GM18517 (cell line): ENCODE results near the gene CSNK2A1.

ENCODE experiments used
- ATAC-seq: cut with Tn5 transposase; IDR thresholded peaks from one replicate; pipeline ENCODE4 v1.9.1; 2021; ENCODE audit warnings: mild to moderate bottlenecking, moderate library complexity; ENCODE audit not compliant: unreplicated experiment

Gene CSNK2A1

DNA sequence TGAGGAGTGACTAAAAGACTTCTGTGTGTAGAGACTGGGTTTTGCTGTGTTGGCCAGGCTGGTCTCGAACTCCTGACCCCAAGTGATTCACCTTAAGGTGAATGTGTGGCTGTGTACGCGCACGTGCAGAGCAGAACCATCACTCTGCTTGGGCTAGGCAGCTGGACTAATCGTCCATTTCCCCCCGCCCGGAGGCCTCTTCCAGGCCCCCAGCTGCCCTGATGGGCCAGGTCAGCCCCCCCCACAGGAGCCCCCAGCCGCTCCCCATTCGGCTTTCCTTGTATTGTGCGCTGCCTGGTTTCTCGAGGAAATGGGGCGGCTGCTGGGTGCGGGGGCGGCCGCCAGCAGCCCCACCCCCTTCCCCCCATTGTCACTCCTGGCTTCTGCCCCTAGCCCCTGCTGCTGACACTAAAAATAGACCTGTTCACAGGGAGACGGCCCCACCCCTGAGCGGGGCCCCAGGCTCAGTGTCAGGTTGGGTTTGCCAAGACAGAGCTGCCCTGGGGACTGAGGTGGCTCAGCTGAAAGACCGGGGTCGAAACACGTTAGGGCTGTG, 24.6 kb upstream of the CSNK2A1 start:
- ATAC-seq, result no peak

DNA sequence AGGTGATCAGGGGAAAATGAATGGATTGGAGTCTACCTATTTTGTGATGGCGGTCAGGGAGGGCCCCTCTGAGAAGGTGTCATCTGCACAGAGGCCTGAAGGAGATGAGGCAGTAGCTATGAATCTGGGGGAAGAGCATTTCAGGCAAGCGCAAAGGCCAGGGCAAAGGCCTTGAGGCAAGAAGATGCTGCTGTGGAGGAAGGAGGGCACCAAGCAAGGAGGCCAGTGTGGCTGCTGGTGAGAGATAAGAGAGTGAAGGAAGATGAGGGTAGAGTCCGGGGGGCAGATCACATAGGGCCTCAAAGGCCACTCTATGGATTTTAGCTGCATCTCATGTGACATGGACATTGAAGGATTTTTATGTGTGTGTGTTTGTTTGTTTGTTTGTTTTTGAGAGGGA, 20.6 kb upstream of the CSNK2A1 start:
- ATAC-seq, result no peak

DNA sequence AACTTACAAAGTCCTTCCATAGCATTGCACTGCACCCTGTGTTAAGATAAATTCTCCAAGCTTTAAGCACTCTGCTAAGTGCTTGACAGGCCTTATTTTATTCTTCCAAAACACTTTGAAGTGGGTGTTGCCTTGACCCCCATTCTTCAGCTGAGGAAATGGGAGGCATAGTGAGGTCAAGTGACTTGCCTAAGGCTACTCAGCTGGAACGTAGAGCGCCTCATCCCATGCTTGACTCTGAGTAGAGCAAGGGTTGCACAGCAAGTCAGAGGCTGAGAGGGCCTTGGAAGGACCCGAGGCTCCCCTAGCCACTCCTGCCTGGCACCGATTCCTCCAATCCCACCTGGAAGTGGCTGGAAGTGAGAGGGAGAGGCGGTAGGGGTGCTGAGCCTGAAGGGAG, 19.6 kb upstream of the CSNK2A1 start:
- no peak for ATAC-seq

DNA sequence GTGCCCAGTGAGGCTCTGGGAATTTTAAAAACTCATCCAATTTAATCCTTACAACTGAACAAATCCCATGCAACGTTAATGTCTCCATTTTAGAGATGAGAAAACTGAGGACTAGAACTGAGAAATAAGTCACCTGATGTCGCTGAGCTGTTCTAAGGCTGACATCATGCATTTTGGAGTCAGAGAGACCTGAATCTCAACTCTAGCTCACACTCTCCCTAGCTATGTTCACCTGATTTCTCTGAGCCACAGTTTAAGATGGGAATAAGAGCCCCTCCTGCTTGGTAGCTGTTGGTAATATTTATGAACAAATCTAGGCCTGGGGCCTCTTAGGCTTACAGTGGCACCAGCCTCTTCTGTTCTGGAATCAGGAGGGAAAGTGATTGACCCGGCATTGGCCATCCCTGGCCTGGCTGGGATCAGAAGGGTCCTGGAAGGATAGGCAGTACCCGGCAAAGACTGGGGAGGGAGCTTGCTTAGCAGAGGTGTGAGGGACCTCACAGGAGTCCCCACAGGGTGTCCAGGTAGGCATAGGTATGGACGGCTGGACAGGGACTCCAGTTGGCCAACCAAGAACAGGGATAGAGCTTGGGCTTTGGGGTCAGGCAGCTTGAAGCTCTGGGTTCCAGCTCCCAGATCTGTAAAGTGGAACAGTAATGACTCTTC, 18.8 kb upstream of the CSNK2A1 start:
- no peak for ATAC-seq

DNA sequence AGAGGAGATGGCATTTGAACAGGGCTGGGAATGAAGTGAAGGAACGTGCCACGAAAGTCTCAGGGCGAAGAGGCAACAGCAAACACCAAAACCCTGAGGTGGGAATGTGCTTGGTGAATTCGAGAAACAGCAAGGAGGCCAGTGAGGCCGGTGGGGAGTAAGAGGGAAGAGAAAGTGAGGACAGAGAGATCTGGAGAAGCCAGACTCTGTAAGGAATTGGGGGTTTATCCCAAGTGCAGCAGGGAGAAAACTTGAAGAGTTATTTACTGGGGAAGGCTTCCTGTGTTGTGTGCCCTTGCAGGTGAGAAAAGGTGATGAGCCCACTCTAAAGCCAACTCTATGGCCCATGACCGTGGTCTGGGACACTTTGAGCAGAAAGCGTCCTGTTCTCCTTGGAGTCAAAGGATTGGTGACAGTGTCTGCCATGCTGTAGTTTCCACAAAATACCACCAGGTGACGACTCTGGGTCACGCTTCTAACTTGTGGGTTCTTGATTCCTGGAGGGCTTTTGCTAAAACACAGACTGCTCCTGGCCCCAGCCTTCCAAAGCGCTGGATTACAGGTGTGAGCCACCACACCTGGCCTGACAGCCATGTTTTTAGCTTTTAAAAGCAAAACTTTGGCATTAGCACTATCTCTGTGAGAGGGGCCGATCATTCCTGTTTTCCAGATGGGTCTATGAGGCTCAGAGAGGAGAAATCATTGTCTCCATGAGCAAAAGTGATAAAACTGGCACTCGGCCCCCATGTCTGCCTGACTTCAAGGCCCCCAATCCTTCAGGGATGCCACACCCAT, 18.0 kb upstream of the CSNK2A1 start:
- no peak for ATAC-seq

DNA sequence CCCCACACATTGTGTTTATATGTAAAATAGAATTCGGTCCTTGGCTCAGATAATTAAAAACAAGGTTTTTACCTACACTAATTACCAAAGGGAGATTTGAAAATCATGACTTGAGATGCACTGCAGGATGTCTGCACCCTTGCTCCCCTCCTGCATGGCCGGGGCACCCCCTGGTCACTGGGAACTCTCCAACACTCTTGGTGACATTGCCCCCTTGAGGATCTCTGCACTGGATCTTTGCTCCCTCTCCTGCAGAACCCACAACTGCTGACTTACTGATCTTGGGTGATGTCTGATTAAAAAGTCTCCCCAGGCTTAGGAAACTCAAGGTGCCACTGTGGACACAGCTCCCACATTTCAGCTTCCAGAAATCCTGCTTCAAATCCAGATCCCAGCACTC, 17.1 kb upstream of the CSNK2A1 start:
- ATAC-seq, result no peak

DNA sequence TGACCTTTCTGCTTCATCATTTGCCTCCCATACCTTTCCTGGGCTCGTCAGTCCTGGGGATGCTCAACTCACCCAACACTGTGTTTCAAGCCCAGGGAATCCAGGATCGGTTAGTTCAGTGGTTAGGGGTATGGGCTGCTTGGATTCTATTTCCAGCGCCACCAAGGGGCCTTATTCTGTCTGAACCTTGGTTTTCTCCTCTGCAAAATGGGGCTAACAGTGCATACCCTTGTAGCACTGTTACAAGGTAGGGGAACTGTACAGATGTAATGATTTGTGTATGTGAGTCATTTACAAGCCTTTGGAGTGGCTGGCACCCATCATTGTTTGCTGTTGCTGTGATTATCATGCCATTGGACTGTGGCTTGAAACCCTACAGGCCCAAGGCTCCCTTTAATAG, 14.5 kb upstream of the CSNK2A1 start:
- no peak for ATAC-seq

DNA sequence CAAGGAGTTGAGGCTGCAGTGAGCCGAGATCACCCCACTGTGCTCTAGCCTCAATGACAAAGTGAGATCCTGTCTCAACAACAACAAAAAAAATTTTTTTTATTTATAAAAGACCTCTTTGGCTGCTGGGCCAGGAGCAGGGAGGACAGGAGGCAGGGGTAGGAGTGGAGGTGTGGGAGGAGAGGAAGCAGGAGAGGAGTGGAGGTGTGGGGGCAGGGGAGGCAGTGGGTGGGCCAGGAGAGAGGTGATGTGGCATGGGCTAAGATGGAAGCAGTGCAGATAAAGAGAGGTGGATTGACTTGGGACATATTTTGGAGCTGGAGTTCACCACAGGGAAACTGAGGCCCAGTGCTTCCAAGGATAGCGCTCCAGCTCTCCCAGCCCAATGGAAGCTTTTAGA, 13.4 kb upstream of the CSNK2A1 start:
- ATAC-seq, result no peak

DNA sequence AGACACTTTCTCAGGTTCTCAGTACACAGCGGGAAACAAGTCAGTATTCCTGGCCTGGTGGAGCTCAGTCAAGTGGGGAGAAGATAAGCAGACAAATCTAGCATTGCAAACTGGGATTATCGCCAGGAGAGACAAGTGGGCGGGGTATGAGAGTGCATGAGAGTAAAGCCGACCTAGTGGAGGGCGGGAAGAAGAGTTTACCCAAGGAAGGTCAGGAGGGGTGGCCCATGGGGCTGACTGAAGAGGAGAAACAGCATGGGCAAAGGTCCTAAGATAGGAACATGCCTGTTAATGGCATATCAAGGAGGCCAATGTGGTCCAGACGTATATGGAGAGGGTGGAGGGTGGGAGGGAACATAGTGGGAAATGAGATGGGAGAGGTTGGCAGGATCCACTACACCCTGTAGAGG, 12.4 kb upstream of the CSNK2A1 start:
- no peak for ATAC-seq

DNA sequence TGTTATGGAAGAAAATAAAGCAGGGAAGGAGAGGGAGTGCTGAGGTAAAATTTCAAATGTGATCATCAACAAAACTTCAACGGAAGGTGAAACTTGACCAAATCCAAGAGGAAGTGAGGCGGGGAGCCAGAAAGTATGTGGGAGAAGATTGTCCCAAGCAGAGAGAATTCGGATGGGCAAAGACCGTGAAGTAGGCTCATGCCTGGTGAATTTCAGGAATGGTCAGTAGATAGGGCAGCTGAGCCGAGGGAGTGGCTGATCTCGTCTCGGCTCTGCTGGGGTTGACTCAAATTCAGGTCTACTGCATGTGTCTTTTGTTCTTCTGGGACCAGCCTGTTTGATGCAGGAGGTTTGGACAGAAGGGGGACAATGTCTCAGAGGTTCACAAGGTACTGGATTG, 7.0 kb upstream of the CSNK2A1 start:
- ATAC-seq, result no peak

DNA sequence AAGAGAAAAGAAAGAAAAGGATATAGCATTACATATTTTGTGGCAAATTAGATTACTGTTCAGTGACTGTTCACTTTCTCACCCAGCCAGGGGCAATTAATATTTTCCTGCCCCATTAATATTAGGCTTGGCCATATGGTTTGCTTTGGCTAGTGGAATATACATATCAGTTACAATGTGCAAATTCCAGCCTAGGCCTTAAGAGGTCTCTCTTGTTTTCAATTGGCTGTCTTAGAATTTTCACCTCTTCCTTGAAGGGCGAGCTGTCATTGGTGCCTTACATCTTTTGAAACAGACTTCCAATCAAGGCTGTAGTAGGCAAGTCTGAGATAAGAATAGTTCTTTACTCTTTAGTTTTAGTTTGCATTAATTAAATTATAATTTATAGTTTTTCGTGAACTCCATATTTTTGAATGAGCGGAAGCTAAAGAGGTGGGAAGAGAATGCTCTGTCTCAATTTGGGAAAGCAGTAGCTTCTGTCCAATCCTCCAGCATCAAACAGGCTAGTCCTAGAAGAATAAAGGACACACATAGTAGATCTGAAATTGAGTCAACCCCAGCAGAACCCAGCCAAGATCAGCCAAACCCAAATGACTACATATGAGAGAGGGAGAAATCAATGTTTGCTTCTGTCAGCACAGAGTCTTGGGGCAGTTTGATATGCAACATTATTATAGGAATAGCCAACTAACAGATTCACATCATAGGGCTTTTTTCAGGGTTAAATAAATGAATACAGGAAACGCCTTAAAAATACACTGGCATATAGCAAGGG, 6.3 kb upstream of the CSNK2A1 start:
- no peak for ATAC-seq

DNA sequence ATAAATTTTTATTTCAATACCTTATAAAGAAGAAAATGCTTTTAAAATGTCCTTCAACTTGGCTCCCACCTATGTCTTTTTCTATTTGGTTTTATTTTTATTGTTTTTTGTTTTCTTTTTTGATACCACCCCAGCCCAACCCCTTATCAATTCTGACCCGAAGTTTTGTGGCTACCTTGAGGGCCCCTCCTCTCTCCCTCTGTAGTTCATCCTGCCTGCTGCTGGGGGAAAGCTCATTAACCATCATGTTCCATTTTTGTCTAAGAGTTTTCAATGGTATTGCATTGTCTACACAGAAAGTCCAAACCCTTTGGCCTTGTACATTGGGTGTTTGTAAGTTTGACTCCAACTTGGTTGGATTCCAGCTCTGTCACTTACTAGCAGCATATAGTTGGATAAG, 5.3 kb upstream of the CSNK2A1 start:
- ATAC-seq, result no peak

DNA sequence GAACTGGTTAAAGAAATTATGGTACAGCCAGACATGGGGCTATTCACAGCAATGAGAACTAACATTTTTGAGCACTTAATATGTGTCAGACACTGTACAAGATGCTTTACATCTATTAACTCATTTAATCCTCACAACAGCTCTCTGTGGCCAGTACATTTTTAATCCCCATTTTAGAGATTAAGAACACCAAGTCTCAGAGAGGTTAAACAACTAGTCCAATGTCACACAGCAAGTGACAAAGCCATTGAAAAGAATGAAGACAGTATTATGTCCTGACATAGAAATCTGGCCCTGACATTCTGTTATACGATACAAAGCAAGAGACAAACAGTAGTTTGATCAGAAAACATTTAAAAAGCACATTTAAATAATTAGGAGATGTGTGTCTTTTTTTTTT, 3.8 kb upstream of the CSNK2A1 start:
- ATAC-seq, result no peak

DNA sequence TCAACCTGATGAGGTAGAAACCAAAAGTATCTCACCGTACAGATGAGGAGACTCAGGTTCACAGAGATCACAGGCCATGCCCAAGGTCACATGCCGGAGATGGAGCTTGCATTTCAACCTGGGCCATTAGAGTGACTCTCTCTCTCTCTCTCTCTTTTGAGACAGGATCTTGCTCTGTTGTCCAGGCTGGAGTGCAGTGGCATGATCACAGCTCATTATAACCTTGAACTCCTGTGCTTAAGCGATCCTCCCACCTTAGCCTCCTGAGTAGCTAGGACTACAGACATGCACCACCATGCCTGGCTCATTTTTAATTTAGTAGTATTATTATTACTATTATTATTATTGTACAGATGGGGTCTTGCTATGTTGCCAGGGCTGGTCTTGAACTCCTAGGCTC, 2.8 kb upstream of the CSNK2A1 start:
- ATAC-seq, result no peak

DNA sequence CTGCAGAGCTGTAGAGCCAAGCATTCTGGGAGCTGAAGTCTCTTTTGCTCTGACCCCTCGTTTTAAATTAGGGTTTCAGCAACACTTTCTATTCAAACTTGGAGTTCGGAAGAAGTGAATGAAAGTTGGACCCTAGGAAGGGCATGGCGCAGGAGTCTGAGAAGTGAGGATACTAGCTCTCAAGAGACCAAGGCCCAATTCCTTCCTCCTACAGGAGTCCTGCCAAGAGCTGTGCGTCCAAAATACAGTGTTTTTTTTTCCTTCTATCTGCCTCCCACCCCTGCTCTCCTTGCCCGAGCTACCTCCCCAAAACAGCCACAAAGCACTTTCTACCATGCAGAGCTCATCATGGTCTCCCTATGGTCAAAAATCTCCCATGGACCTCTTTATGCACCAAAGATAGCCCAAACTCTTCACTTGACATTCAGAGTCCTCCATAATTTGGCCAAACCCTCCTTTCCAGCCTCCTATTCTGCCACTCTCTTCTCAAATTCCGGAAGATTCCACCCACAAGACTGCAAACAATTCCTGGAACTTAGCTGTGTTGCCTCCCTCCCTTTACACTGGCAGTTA, 649 bp upstream of the CSNK2A1 start:
- no peak for ATAC-seq

DNA sequence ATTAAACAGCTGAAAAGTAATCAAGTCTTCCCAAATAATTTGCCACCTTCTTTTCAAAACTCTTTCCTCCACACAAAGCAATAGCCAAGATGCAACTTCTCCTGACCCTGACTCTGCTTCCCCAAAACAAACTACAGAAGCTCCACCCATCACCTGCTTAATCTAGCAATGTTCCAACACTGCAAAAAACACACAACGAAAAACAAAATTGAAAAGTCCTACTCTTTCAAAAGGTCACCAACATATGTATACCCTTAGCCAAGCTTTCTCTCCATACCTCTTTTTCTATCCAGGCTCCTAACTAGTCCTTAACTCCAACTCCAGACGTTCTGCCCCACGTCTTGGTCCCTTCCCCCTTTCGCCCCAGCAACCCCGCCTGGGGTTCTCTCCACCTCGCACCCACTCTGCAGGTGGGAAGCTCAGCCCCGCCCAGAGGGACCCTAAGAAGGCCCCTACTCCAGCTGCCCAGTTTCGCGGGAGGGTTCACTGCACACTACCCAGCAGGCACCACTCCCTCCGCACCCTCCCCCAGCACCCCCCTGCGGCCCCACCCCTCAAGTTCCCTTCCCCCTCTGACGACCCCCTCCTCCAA, 717 bp downstream of the CSNK2A1 start:
- ATAC-seq, result no peak

DNA sequence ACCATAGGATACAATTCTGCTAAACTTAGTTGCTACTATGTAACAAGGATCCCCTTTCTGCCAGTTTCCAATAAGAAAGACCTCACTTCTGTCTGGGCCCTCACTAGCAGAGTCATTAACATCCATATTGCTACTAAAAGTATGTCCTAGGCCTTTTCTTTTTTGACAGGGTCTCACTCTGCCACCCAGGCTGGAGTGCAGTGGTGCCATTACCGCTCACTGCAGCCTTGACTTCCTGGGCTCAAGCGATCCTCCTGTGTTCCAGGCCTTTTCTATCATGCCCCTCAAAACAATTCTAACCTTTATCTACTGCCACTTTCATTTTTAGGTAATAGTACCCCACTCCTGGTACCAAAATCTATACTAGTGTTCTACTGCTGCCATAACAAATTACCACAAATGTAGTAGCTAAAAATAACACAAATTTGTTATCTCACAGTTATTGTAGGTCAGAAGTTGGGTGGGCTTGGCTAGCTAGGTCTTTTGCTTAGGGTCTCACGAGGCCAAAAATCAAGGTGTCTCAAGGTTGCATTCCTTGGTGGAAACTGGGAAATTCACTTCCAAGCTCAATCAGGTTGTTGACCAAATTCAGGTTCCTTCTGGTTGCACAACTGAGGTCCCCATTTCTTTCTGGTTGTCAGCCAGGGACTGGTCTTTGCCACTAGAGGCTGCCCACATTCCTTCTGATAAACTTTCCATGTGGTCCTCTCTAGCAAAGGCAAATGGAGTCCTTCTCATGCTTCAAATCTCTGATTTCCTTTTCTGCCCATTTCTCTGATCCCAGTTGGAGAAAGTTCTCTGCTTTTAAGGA, 3.0 kb downstream of the CSNK2A1 start:
- no peak for ATAC-seq

DNA sequence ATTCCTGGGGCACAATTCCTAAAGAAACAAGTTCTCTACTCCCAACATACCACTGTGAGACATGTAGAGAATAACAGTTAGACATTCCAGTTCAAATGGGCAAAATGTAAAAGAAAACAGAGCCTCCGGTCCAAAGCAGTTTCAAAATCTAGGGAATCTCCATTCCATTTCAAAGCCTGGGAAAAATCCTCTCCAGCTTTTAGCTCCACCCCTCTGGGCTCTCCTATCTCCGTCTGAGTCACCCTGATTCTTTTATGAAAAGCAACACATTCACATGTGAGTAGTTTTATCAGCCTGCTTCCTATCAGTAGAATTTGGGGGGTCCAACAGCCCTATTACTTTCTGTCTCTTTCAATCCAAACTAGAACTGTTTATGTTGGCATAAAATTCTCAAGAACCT, 3.7 kb downstream of the CSNK2A1 start:
- no peak for ATAC-seq

DNA sequence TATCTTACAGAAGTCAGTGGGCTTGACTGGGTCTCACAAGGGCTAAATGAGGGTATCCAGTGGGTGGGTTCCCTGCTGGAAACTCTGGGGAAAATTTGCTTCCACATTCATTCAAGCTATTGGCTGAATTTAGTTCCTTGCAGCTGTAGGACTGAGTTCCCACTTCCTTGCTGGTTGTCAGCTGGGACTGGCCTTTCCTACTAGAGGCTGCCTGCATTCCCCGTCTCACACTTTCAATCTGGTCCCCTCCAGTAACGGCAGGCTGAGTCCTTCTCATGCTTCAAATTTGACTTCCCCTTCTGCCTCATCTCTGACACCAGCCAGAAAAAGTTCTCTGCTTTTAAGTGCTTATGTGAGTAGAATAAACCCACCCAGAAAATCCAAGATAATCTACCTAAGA, 4.4 kb downstream of the CSNK2A1 start:
- no peak for ATAC-seq

DNA sequence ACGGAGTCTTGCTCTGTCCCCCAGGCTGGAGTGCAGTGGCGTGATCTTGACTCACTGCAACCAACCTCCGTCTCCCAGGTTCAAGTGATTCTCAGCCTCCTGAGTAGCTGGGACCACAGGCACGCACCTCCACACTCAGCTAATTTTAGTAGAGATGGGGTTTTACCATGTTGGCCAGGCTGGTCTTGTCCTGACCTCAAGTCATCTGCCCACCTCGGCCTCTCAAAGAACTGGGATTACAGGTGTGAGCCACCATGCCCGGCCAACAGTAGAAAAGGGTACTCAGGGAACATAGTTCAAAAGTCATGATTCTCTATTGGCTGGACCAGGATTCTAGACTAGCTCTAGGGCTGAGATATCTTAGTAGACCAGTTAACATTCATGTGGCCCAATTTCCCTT, 5.6 kb downstream of the CSNK2A1 start:
- no peak for ATAC-seq
